HG02885 (cell line): ENCODE results near the gene PLCB1.

Source experiments
- ATAC-seq: cut with Tn5 transposase; IDR thresholded peaks from one replicate; pipeline ENCODE4 v1.9.1; 2021; ENCODE audit warnings: mild to moderate bottlenecking; ENCODE audit not compliant: unreplicated experiment, poor library complexity

The PLCB1 gene

DNA sequence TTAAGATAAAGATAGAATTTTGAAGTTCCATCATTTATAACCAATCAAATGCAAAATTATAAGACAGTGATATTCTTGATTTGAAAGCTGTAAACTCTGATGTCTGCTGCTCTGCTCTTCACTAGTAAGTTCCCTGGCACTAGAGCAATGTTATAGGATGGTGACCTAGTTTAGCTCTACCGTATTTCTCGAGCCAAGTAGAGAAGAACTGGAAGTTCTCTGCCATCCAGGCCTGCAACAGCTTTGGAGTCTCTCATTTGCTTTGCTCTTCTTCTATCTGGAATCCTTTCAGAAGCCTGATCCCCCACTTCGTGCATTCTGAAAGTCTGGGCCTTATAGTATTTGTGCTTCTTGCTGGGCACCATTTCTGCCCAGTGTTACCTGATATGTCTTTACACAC lies 100.3 kb downstream of the PLCB1 start:
- ATAC-seq: no peak

- ATAC-seq: no peak
Observed at GRCh38 chr20:8234580-8234979, 102.5 kb downstream of the PLCB1 start.

DNA sequence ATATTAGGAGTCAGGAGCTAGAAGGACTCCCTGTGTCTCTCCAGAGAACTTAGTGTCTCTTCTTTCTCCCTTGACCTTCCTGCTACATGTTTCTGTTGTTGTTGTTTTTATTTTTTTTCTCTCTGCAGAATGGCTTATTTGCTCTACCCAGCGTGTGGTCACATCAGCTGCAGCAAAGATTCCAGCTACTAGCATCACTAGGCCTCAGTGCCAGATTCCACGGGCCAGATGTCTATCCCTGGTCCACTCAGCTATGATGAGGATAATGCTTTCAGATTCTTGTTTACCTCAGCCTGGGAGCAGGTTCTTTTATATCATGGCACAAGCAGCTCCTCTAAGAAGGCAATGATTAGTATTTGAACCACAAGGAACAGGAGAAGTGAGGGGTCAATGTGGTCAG lies 110.0 kb downstream of the PLCB1 start:
- ATAC-seq: no peak

- no peak for ATAC-seq
Observed at GRCh38 chr20:8242827-8243724, 111.0 kb downstream of the PLCB1 start.

- no peak for ATAC-seq
Observed at GRCh38 chr20:8244637-8245036, 112.6 kb downstream of the PLCB1 start.

DNA sequence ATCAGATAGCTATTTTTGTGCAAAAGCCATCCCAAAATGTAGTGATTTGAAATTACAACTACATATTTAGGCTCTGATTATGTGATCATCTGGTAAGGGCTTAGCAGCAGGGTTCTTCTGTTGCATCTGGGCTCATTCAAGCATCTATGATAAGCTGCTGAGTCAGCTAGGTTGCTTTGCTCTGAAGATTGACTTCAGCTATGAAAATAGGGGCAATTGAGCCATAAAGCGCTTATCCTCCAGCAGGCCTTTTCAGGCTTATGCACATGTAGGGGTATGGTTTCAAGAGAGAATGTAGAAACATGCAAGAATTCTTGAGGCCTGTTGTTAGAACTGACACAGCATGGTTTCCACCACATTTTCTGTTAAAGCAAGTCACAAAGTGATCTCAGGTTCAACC lies 114.1 kb downstream of the PLCB1 start:
- ATAC-seq: no peak

- ATAC-seq: no peak
Observed at GRCh38 chr20:8246716-8247115, 114.7 kb downstream of the PLCB1 start.

DNA sequence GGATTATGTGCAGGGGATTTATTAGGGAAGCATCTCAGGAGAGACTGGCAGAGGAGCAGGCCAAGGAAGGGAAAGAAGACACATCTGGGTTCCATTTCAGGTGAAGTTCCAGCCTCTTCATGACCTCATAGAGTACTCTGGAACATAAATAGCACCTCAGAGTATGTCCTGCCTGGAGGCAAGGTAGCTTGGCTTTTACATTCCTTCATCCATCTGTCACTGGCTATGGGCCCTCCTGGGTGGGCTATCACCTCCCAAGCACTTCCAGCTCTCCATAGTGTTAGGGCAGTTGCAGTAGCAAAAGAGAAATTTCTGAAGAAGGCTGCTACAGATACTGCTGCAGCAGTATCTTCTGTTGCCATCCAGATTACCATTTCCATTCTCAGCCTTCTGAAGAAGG lies 116.0 kb downstream of the PLCB1 start:
- no peak for ATAC-seq

- ATAC-seq: no peak
Observed at GRCh38 chr20:8249634-8250033, 117.6 kb downstream of the PLCB1 start.

GRCh38 chr20:8250539-8251200 lies 118.6 kb downstream of the PLCB1 start:
- ATAC-seq: no peak

DNA sequence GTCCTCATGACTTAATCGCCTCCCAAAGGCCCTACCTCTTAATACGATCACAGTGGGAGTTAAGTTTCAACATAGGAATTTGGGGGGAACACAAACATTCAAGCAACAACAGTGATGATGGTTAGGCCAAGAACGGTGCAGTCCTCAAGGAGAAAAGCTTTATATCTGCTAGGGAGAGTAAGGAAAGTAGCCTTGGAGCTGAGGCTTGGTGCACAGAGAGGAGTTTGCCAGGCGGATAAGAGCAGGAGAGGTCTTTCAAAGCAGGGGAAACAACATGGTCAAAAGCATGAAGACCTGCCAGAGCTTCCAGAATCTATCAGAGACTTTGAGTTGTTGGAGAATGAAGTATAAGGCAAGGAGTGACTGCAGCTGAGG lies 119.1 kb downstream of the PLCB1 start:
- ATAC-seq: no peak

DNA sequence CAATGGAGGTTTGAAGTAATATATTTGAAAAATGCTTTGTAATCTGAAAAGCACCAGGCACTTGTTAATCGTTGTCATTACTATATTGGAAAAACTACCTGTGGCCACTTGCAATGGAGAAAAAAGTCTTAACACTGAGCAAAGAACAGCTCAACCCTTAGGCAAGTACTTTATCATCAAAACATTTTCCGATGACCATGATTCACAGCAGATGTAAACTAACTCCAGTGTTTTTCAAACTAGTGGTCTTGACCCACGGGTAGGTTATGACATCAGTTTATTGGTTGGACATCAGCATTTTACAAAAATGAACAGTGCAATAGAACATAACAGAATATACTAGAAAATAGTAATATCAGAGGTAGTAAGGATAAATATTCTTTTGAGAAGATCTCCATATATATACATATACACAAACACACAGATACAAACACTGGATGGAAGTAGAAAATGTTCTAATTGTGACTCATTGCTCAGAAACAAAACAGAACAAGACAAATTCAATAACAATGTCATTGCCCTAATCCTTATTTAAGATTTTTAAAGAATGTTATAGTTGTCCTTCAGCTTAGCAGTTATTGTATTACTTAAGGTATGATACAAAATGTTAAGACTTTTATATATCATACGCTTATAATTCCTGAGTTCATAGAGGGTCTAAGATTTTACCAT lies 123.0 kb downstream of the PLCB1 start:
- no peak for ATAC-seq

DNA sequence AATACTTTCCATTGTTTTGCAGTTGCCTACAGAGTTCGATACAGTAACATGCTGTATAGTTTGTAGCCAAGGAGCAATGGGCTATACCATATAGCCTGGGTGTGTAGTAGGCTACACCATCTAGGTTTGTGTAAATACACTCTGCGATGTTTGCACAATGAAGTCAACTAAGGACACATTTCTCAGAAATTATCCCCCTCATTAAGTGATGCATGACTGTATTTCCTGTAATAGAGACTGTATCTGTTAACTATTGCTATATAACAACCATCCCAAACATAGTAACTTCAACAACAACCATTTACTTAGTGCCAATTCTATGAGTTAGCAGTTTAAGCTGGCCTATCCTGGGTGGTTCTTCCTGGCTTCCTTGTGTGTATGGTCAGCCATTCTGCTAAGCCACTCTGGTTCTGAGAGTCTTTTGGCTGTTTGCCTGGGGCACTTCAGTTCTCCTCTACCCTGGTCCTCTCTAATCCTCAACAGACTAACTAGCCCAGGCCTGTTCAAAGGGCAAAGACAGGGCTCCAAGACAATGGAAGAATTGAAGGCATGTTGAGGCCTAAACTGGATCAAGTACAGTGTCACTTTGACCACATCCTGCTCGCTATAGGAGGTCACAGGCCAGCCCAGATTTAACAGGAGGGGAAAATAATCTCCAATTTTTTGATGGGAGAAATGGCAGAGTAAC lies 124.0 kb downstream of the PLCB1 start:
- ATAC-seq: no peak

GRCh38 chr20:8260837-8261251 lies 128.8 kb downstream of the PLCB1 start:
- ATAC-seq: no peak

GRCh38 chr20:8262721-8263120 lies 130.7 kb downstream of the PLCB1 start:
- ATAC-seq: no peak

- no peak for ATAC-seq
Observed at GRCh38 chr20:8265588-8265987, 133.5 kb downstream of the PLCB1 start.

- ATAC-seq: no peak
Observed at GRCh38 chr20:8267009-8267408, 134.9 kb downstream of the PLCB1 start.

GRCh38 chr20:8271727-8272126 lies 139.7 kb downstream of the PLCB1 start:
- ATAC-seq: no peak

GRCh38 chr20:8272766-8273165 lies 140.7 kb downstream of the PLCB1 start:
- ATAC-seq: no peak

- no peak for ATAC-seq
Observed at GRCh38 chr20:8284902-8285301, 152.8 kb downstream of the PLCB1 start.

- no peak for ATAC-seq
Observed at GRCh38 chr20:8287340-8287739, 155.3 kb downstream of the PLCB1 start.
